Activated CD4-positive, CD25-positive, alpha-beta regulatory T cell treated with anti-CD3 and anti-CD28 coated beads, Interleukin-2, amount 50 U/mL, for 72 hours (primary cell): Measurements from ENCODE around the gene CAMK1D.
"Not testable (repeated sequence)": the region's sequence is repeated elsewhere in the genome, so short reads cannot be mapped to it uniquely, and the experiment has no call there.

Experiments
- DNase-seq: peaks from one replicate; pipeline ENCODE4 v3.0.0; 2021

CAMK1D gene

DNA sequence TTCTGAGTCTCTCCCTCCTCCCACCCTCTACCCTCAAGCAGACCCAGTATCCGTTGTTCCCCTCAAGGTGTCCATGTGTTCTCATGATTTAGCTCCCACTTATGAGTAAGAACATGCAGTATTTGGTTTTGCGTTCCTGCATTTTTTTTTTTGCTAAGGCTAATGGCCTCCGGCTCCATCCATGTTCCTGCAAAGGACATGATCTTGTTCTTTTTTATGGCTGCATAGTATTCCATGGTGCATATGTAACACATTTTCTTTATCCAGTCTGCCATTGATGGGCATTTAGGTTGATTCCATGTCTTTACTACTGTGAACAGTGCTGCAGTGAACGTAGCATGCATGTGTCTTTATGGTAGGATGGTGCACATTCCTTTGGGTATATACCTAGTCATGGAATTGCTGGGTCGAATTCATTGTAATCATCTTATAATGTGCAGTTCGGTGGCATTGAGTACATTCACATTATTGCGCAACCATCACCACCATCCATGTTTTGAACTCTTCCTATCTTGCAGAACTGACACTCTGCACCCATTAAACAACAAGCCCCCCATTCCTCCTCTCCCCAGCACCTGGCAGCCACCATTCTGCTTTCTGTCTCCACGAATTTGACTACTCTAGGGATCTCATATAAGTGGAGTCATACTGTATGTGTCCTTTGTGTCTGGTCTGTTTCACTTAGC, 125.5 kb downstream of the CAMK1D start:
- no peak for DNase-seq

DNA sequence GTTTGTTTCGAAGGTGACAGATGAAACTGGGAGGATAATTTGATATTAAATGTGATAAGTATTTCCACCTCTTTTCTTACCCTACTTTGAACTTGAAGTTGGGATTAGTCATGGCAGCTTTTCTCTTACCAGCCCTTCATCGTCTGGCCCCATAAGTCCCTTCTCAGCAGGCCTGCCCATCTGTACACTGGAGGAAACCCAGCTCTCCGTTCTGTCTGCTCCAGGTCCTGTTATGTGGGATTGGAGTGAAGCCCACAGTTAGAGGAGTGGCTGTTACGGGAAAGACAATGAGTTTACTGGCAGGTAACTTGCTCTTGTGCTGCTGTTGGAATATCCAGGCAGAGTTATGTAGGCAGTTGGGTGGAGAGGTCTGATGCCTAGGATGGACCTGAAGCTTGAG, 127.3 kb downstream of the CAMK1D start:
- DNase-seq: no peak

DNA sequence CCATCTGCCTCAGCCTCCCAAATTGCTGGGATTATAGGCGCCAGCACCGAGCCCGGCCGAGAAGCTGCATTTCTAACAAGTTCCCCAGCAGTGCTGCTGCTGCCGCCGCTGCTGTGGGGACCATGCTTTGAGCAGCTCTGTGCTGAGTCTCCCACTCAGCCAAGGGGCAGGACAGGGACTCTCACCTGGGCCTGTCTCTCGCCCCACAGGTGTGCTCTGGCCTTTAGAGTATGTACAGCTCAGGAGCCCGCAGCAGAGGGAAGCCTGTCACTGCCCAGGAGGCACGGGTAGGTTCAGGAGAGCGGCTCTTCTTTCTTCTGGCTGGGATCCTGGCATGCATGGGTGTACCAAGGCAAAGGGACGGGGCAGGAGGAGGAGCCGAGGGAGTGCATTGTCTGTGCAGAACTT, 130.1 kb downstream of the CAMK1D start:
- no peak for DNase-seq

DNA sequence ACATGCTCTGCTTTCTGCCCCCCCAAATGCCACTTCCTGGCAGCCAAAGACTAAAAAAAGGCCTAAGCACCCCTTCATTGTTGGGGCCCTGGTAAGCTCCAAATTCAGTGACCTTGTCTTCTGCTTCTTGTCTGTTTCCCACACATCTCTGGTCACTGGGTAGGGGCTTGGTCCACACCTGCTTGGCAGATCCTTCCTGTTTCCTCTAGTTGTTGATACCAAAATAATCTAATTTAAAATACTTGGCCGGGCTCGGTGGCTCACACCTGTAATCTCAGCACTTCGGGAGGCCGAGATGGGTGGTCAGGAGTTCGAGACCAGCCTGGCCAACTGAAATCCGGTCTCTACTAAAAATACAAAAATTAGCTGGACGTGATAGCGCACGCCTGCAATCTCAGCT, 130.6 kb downstream of the CAMK1D start:
- no peak for DNase-seq

DNA sequence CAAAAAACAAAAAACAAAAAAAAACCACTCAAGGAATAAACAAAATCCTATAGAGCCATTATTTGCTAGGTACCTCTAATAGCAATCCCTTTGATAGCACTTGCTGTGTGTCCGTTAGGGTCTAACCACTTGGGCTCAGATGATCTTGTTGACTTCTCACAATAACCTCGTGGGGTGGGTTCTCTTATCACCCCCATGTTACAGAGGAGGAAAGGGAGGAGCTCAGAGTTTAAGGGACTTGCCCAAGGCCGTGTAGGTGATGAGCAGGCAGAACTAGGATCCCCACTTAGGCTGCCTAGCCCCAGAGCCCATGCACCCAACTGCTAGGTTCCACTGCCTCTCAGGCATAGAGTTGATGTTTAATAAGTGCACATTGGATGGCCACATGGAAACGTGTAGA, 131.1 kb downstream of the CAMK1D start:
- no peak for DNase-seq

DNA sequence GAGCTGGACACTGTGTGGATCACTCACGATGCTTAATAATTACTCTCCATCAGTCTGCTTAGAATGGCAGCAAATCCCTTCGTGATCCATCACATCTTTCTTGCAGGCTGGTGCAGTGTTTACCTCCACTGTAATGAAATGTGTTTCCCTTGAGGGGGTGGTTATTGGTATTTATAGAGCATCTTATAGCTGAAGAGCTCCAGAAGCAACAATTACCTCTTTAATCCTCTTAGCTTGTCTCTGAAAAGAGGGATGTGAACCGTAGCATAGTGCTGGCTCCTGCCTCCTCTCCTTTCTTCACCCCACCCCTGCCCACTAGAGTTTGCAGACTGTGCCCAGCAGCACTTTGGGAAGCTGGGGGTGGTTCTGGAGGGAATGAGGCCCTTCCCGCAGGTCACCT, 132.6 kb downstream of the CAMK1D start:
- no peak for DNase-seq

DNA sequence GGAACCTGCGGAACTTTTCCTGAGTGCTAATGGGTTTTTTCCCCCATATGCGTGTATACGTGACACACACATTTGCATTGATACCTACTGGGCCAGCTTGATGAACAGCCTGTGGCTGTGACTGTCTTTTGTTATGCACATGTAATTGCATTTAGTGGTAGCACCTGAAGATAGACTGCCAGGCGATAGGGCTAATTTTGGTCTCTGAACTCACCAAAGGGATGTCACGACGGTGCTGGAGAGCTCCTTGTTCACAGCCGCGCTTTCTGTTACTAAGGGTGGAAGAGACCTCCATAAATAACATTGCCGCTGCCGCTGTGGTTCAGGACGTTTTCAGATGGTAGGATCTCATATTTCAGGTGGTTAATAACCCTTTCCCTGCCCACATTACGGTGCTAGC, 133.2 kb downstream of the CAMK1D start:
- no peak for DNase-seq

DNA sequence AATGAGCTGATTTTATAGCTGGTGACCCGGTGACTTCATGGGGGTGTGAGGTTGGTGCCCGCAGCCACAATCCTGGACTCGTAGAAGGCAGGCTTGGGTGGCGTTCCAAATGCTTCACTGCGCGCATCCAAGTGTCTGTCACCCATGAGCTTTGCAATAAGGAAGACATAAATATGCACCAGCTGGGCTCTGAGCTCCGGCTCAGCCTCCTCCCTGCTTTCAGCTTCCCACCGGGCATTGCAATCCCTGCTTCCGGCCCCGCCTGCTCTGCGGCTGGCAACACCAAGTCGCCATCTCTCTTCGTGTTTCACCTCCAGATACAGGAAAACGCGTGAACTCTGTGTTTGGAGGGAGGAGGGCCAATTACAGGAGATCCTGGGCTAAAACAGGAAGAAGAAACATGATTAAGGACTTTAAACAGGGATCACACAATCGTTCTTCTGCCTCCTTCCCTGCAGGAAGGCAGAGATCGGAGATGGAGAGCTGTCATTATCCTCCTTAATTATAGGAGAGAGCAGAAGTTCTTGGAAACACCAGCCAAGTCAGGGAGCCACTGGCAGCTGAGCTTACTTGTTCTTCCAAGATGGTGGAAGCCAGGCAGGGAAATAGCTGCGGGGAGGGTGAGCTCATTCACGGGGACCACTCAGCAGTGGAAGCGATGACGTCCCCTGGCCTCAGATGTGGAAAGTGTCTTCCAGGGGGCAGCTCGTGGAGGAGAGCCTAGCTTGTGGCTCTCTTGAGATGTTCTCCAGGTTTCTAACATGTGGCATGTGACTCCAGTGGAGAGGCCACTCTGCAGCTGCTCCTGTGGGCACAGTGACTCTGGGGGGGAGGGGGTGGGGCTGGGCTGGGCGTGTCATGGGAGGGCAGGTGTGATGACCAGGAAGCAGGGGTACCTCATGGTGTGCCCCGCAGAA, 134.9 kb downstream of the CAMK1D start:
- DNase-seq: no peak

DNA sequence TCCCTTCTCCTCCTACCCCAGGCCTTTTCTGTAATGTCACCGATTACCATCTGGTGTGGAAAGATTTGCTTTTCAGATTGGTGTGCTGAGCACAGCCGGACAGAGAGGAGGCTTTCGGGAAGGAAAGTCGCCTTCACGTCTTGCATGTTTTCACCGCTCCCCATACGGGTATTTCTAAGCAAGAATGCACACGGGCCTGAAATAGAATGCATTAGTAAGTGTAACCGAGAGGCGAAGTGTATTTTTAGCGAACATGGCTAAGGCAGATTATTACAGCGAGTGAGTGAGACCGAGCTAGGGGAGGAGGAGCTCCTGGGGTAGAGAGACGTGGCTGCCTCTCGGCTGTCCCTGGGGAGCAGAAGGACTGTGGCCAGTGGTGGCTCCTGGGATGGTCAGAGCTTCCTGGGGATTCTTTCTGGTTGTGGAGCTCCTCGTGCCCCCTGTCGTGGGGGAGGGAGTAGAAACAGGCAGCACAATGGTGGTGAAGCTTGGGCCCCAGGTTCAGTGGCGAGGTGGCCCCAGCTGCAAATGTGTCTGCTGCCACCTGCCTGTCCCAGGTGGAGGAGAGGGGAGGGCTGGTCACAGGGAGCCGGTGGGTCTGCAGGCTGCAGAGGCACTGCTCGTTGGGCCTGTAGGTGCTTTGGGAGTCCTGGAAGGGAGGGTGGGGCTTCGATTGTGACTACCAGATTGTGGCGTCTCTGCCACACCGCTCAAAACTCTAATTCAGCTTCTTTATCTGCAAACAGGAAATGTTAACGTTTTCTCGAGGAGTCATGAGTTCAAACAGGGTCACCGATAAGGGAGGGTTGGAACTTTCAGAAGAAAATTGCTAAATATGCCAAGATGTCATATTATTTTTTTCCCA, 135.8 kb downstream of the CAMK1D start:
- no peak for DNase-seq

DNA sequence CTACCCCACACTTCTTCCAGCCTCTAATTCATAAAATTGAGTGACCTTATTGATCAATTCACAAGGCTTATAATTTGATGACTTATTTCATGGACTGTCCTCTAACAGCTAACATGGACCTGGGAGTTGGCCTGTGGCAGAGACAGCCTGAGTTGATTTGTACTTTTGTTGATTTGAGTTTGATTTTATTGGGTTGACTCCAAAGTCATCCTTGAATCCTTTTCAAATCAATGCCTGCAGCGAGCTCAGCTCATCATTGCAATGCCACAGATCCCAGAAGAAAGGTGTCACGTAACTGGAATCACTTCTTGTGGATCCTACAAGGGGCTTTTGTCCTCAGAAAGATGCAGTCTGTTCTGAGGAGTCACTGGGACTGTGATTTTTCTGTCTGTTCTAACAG, 138.0 kb downstream of the CAMK1D start:
- DNase-seq: no peak

DNA sequence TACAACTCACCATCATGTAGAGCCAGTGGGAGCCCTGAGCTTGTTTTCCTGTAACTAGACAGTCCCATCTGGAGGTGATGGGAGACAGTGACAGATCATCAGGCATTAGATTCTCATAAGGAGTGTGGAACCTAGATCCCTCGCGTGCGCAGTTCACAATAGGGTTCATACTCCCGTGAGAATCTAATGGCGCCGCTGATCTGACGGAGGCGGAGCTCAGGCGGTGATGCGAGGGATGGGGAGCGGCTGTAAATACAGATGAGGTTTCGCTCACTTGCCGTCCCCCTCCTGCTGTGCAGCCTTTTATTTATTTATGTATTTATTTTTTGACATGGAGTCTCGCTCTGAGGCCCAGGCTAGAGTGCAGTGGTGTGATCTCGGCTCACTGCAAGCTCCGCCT, 139.3 kb downstream of the CAMK1D start:
- DNase-seq: no peak

DNA sequence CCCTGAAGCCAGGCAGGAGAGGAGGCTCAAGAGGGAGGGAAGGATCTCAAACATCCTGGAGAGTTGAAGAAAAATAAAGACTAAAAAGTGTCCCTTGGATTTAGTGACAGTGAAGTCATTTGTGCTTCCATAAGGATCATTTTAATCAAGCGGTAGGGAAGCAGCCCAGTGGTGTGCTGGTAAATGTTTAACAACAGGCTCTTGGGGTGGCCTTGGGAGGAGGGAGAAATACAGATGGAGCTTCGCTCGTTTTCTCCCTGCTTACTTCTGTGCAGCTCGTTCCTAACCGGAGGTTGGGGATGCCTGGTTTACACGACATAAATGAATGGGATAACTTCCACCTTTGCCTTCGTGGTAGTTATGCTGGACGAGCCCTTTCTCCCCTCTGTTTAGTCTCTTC, 140.0 kb downstream of the CAMK1D start:
- DNase-seq: no peak

DNA sequence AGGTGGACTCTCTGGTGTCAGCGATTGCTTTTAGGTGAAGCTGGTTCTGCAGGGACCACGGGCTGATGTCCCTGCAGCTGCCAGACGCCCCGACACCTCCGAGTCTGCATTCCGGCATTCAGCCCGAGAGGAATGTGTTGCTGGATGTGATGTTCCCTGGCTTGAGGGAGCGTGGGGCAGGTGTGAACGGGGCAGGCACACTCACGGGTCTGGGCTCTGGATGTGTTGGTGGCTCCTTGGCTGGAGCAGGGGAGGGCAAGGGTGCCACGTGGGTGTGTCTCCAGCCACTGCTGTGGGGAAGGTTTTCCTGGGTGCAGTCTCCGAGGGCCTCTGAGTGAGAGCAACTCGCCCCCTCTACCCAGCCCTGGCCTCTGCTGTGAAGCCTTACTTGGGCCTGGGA, 140.5 kb downstream of the CAMK1D start:
- no peak for DNase-seq

DNA sequence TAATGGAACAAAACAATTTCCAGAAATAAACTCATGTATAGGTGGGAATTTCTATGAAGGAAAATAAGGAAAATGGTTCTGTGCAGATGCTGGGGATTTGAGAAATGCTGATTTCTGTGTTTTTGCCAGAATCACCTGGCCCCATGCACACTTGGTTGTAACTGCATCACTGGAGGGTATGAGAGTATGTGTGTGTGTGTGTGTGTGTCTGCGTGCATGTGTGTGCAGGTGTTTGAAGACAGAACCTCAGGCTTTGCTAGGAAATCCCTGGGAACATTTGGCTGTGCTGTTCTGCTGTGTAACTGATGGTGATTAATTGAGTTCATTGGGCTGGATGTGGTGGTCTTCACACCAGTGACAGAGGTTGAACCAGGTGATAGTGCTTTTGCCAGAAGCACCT, 141.6 kb downstream of the CAMK1D start:
- DNase-seq: no peak

DNA sequence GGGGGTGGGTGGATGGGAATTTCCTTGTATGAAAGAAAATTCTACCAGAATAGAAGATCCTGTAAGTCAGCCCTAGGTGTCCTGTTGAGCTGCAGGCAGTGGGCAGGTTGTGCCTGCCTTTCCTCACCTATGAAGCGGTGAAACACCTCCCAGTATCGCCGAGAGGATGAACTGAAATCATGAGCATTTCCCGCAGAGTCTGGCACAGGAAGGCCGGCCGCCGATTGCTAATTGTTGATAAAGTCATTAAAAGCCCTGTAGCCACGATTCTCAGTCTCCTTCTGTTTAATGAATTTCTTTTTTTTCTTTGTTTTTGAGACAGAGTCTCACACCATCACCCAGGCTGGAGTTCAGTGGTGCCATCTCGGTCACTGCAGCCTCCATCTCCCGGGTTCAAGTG, 142.1 kb downstream of the CAMK1D start:
- no peak for DNase-seq

DNA sequence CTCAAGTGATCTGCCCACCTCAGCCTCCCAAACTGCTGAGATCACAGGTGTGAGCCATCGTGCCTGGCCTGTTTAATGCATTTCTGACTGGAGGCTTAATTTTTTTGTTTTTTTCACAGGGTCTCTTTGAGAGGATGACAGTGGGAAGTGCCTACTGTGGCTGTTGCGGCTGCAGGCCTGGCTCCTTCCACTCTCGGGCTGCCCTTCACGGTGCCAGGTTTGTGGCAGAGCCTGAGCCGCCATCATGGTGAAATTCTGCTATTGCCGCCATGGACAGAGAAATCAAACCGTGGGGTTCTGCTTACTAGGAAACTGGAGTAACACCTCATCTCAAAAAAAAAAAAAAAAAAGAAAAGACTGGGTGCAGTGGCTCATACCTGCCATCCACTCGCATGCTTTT, 142.7 kb downstream of the CAMK1D start:
- DNase-seq: no peak

DNA sequence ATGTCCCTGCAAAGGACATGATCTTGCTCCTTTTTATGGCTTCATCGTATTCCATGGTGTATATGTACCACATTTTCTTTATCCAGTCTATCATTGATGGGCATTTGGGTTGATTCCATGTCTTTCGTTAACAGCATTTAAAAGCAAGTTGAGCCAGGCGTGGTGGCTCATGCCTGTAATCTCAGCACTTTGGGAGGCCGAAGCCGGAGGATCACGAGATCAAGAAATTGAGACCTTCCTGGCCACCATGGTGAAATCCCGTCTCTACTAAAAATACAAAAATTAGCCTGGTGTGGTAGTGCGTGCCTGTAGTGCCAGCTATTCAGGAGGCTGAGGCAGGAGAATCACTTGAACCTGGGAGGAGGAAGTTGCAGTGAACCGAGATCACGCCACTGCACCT, 147.7 kb downstream of the CAMK1D start:
- not testable (repeated sequence) for DNase-seq

DNA sequence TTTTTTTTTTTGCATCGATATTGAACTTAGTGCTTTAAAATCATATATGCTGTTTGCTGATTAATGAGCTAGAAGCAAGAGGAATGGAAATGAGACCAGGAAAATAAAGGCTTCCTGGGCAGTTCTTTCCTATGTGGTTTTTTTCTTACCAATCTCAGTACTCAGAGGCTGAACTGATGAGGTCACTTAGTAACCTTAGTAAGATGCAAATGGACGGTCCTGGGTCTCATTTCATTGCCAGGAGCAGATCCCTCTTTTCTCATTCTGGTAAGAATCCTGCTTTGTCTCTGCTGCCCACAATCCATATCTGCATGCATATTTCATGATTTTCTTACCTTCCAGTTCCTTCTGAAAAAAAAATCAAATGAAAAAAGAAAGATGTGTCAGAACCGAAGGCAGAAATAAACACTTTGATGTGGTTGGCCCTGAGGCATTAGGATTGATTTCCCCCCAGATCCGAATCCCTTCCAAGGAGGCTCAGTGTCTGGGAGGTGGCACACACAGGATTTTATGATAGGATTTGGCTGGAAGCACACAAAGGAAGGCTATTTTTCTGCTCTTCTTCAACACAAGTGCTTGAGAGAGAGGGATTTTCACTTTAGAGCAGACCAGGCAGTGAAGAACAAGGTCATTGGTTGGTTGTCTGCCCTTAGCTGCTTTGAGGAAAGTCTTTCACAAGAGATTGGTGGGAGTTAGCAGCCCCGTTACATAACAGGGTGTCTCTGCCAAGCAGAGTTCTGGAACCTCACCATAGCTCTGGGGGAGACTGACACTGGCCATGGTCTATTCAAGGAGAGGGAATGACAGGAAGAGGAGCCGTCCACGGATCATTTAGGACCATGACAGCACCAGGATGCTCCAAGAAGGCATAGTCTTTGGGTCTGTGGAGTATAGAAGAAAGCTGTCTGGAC, 150.0 kb downstream of the CAMK1D start:
- DNase-seq: no peak

DNA sequence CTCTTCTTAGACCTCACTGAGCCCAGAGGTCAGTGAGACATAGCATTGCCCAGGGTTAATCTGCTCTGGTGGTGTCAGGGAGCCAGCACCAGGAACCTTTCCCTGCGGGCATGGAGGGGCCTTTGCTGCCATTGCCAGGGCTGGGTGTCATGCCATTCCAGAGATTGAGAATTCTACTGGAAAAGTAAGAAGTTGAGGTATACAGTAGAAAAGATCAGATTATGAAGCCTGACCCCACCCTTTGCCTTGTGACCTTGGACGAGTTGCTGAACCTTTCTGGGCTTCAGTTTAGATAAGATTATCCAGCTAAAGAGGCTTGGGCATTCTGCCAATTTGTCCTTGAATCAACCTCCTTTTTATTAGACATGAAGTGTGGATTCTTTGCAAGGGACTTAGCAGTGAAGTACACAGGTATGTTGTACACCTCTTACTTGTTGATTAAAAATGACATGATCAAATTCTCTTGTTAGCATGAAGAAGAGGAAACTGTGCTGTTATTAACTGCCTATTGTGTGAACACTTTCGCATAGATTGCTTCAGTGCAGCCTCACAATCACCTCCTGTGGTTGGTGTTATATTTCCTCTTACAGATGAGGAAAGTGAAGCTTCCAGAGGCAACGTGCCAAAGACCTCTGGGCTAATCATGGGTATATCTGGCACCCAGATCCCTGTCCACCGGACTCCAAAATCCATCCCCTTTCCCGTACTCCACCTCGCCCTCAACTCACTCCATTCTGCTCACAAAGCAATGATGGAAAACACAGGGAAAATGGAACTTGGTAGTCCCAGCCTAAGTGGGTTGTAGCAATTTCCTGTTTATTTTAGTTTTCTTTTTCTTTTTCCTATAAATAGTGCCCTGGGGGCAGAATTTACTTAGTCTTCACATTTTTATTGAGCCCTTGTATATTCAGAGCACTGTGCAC, 151.3 kb downstream of the CAMK1D start:
- no peak for DNase-seq

DNA sequence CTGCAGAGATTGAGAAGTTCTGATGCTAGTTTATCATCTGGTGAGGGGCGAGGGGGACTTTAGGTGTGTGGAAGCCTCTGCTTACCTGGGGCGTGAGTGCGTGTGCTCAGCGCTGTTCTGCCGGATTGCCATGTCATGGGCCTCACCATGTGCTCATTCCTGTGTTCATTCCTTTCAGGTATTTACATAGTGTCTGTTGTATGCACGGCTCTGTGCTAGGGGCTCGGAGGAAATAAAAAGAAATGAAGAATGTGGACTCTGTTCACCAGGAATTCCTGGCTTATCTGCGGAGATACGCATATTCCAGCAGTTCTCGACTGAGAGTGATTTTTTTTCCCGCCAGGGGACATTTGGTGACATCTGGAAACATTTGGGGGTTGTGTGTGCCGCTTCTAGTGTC, 152.0 kb downstream of the CAMK1D start:
- no peak for DNase-seq

DNA sequence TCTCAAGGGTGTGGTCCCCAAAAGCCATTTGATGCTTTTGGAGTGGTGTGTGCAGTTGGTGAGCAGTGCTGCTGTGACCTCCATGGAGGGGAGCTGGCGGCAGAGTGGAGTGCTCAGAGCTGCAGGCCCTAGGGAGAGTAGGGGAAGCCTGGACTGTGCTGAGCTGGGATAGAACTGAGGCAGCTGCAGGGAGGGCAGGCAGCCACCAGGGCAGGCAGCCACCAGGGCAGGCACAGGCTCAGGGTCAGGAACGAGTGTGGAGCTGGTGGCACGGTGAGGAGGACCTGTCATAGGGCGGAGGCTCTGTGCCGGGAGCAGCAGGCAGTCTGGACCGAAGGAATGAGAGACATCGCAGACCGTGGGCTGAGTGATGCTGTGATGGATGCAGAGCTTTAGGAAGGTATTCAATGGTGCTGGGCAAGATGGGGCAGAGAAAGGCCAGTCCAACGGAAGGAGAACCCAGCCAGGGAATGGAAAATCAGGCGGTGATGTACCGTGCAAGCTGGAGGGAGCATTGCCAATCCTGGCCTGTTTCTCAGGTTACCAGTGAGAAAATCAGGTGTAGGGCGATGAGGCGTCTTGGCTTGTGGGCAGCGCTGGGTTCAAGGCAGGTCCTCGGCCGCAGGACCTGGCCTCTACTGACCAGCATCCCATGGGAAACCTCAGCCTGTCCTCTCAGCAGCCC, 152.6 kb downstream of the CAMK1D start:
- DNase-seq: no peak
